ENCODE data around the gene SELENOO.
"Not testable (repeated sequence)": the region's sequence is repeated elsewhere in the genome, so short reads cannot be mapped to it uniquely, and the experiment has no call there.

SELENOO gene

GRCh38 chr22:50199829-50200460 lies 866 bp upstream of the SELENOO start:
- DNase-seq (ENCODE audit: low read depth): no peak

GRCh38 chr22:50201191-50202129 lies 649 bp downstream of the SELENOO start:
- no peak for DNase-seq (ENCODE audit: low read depth)

- no peak for DNase-seq (ENCODE audit: low read depth)
Observed at GRCh38 chr22:50202130-50202666, 1.4 kb downstream of the SELENOO start.

GRCh38 chr22:50203288-50203687 lies 2.5 kb downstream of the SELENOO start:
- DNase-seq (ENCODE audit: low read depth): no peak

- DNase-seq (ENCODE audit: low read depth): no peak
Observed at GRCh38 chr22:50204571-50204970, 3.8 kb downstream of the SELENOO start.

GRCh38 chr22:50204998-50205397 lies 4.2 kb downstream of the SELENOO start:
- DNase-seq (ENCODE audit: low read depth): not testable (repeated sequence)

- DNase-seq (ENCODE audit: low read depth): no peak
Observed at GRCh38 chr22:50205781-50206569, 5.2 kb downstream of the SELENOO start.

- DNase-seq (ENCODE audit: low read depth): no peak
Observed at GRCh38 chr22:50206599-50206998, 5.8 kb downstream of the SELENOO start.

GRCh38 chr22:50207383-50208140 lies 6.8 kb downstream of the SELENOO start:
- no peak for DNase-seq (ENCODE audit: low read depth)

GRCh38 chr22:50208430-50208938 lies 7.7 kb downstream of the SELENOO start:
- no peak for DNase-seq (ENCODE audit: low read depth)

- no peak for DNase-seq (ENCODE audit: low read depth)
Observed at GRCh38 chr22:50208939-50209892, 8.4 kb downstream of the SELENOO start.

- DNase-seq (ENCODE audit: low read depth): peak; percentile 9
Observed at GRCh38 chr22:50209893-50210292, 9.1 kb downstream of the SELENOO start.

GRCh38 chr22:50210378-50211139 lies 9.7 kb downstream of the SELENOO start:
- DNase-seq (ENCODE audit: low read depth): no peak

GRCh38 chr22:50211147-50211546 lies 10.3 kb downstream of the SELENOO start:
- no peak for DNase-seq (ENCODE audit: low read depth)

GRCh38 chr22:50213263-50213662 lies 12.5 kb downstream of the SELENOO start:
- DNase-seq (ENCODE audit: low read depth): no peak

GRCh38 chr22:50215297-50216054 lies 14.7 kb downstream of the SELENOO start:
- DNase-seq (ENCODE audit: low read depth): no peak

- no peak for DNase-seq (ENCODE audit: low read depth)
Observed at GRCh38 chr22:50216055-50216683, 15.4 kb downstream of the SELENOO start.
